Body of pancreas (tissue), 4 donors: Measurements from ENCODE around the gene AHI1. TPM values are rescaled to one million over a fixed set of nuclear protein-coding genes. Genes with fewer than 3 reads are reported as not detected.

ENCODE experiments used
- ATAC-seq: fragments of 150-250 bp; one replicate; pipeline ENCODE4 v1.9.1; 2016
- DNase-seq, 4 donors: peaks; one replicate each; pipeline ENCODE4 v3.0.0-alpha.2; 2019
- H3K27ac ChIP-seq, 4 donors: fragments of 200-600 bp; sonication (generic); 1 replicate in 3 of 4; 2 replicates in 1 of 4; pipeline versions ENCODE4 v1.5.1 to v1.6.1; 2016 to 2019; ENCODE audit warnings: mild to moderate bottlenecking in 1 of 4, mixed read lengths in 1 of 4, moderate library complexity in 1 of 4
- H3K27me3 ChIP-seq, 2 donors: fragments of 200-600 bp; sonication (generic); one replicate each; pipeline ENCODE4 v1.6.0; 2016; ENCODE audit warnings: mild to moderate bottlenecking in 1 of 2
- H3K36me3 ChIP-seq, 2 donors: fragments of 200-600 bp; sonication (generic); replicated peaks in 1 of 2; 2 replicates each; pipeline ENCODE4 v1.5.1; 2016; ENCODE audit warnings: low read depth in 2 of 2; ENCODE audit not compliant: insufficient read depth in 1 of 2
- H3K4me1 ChIP-seq: fragments of 200-600 bp; sonication (generic); one replicate; pipeline ENCODE4 v1.6.0; 2016
- H3K4me3 ChIP-seq, 2 donors: fragments of 200-600 bp; sonication (generic); 1 replicate in 1 of 2; 2 replicates in 1 of 2; pipeline ENCODE4 v1.5.1; 2016 to 2019
- H3K9me3 ChIP-seq, 3 donors: fragments of 200-600 bp; sonication (generic); 1 replicate in 2 of 3; 2 replicates in 1 of 3; pipeline ENCODE4 v1.5.1; 2016
- CTCF ChIP-seq, 7 experiments: fragments of 450-650 bp in 4 of 7; fragments of 200-600 bp in 3 of 7; sonication (generic) in 3 of 7; IDR thresholded peaks; one replicate each; pipeline ENCODE4 v1.5.1; 2016 to 2019; ENCODE audit warnings: antibody characterized with exemption in 7 of 7
- POLR2A ChIP-seq, 3 donors: fragments of 450-650 bp; IDR thresholded peaks; one replicate each; pipeline ENCODE4 v1.6.1; 2016; ENCODE audit warnings: antibody characterized with exemption in 3 of 3, mild to moderate bottlenecking in 2 of 3
- WGBS, 2 donors: methylation state at CpG; one replicate each; pipeline ENCODE4 v1.1.5; 2017; 5-methylcytosine and 5-hydroxymethylcytosine counted together
- intact Hi-C: fragments of 100-400 bp; cut with DNase I; formaldehyde crosslinking; loops from one replicate; pipeline ENCODE4 v1.15.1; 2023
- total RNA-seq, 2 donors: library from RNA; depleted of rRNA; stranded (reverse); fragments of >200 nt; gene quantifications; one replicate each; pipeline ENCODE4 v1.1.0, GENCODE V29; 2016

AHI1 gene
- total RNA-seq, 2 donors from 2014 or later = 20.2 to 107 TPM

DNA sequence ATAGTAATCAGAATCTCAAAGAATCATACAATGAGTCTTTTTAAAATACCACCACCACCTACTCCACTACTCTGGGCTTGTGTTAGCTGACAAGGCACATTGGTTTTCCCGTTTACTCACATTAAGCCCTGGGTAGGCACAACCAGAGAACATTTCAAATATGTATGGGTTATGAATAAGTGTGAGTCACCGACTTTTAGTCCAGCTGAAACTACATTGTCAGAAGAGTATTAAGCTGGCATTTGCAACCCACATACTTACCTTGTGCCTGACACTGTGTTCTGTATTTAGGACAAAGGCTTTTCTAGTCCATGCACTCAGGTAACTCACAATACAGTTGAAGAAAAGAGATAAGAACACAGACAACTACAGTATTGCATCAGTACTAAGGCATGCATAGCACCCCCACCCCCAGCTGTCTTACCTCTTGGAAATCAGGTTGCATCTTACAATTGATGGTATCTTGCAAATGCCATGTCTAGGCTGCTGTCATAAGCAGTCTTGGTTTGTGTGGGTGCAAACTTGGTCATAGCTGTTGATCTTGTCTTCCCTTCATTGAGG, 40.3 kb upstream of the AHI1 start:
- WGBS, 2 donors = 72 to 74% methylated on average over 2 of the region's 2 CpGs
- intact Hi-C loops = loop anchor here (10.0 kb wide), 1 partner anchor 397 kb away; no protein-coding TSS in a partner anchor
- Histone ChIP-seq H3K4me1 (no peaks in the 10 kb centered on the region), H3K27me3 (no peaks in the 10 kb centered on the region), H3K9me3 (no peaks in the 10 kb centered on the region), H3K4me3 (no peak overlapping the region), H3K27ac (no peak overlapping the region), H3K36me3 (no peaks in the 10 kb centered on the region)
- DNase-seq = no peak
- ATAC-seq = no peak
- TF ChIP-seq POLR2A (IDR thresholded peaks at IDR 0.05) (no peak), CTCF (IDR thresholded peaks at IDR 0.05) (no peak)

GRCh38 chr6:135535989-135536414, 38.5 kb upstream of the AHI1 start:
- TF ChIP-seq POLR2A (IDR thresholded peaks at IDR 0.05) (no peak), CTCF (IDR thresholded peaks at IDR 0.05) (peak; percentile 19 to 77 (median 69))
- Histone ChIP-seq H3K27me3 (no peaks in the 10 kb centered on the region), H3K36me3 (no peaks in the 10 kb centered on the region), H3K9me3 (no peaks in the 10 kb centered on the region), H3K4me1 (no peaks in the 10 kb centered on the region), H3K27ac (no peak overlapping the region), H3K4me3 (no peak overlapping the region)
- DNase-seq (peak in 1 of 4 donors; percentile 34), ATAC-seq (no peak)
- intact Hi-C loops = loop anchor here (10.0 kb wide), 1 partner anchor 399 kb away; no protein-coding TSS in a partner anchor
- 13 to 14% methylated on average over 4 of the region's 4 CpGs for WGBS, 2 donors

DNA sequence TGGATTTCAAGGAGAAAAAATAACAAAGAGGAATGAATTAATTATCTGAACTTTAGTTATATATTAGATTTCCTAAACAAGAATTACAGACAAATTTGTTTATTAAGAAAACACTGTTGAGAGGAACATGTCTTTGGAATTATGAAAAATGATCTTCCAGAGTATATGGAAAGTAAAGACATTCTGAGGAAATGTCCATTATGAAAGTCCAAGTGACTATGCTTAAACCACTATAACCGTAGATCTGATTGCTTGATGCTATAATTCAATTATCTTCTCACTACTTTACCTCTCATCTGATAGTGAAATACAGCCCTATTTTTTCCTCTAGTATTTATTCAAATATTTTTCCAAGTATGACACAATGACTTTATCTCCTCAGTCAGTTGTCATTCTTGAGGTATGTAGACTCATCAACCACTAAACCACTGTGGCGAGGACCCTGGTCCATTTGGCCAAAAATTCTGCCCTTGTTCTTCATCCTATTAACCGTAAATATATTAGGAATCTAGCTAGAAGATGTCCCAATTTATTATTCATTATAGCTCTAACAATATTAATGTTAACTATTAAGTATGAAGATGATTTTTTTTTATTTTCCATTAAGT, 37.3 kb upstream of the AHI1 start:
- Histone ChIP-seq H3K27me3 (no peaks in the 10 kb centered on the region), H3K27ac (no peak overlapping the region), H3K4me3 (no peak overlapping the region), H3K36me3 (no peaks in the 10 kb centered on the region), H3K9me3 (no peaks in the 10 kb centered on the region), H3K4me1 (no peaks in the 10 kb centered on the region)
- ATAC-seq (no peak), DNase-seq (no peak)
- no peak for TF ChIP-seq POLR2A (IDR thresholded peaks at IDR 0.05)
- TF ChIP-seq CTCF (IDR thresholded peaks at IDR 0.05) = no peak
- WGBS, 2 donors = 71 to 79% methylated on average over 3 of the region's 3 CpGs
- intact Hi-C loops = loop anchor here (10.0 kb wide), 1 partner anchor 400 kb away; no protein-coding TSS in a partner anchor

DNA sequence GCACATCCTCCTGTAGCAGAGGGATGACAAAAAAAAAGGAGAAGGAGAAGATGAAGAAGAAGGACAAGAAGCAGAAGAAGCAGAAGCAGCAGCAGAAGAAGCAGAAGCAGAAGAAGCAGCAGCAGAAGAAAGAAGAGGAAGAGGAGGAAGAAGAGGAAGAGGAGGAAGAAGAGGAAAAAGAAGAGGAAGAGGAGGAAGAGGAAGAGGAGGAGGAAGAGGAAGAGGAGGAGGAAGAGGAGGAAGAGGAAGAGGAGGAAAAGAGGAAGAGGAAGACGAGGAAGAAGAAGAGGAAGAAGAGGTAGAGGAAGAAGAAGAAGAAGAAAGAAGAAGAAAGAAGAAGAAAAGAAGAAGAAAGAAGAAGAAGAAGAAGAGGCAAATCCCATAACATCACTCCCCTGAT, 35.0 kb upstream of the AHI1 start:
- no peak for TF ChIP-seq POLR2A (IDR thresholded peaks at IDR 0.05)
- no peak for TF ChIP-seq CTCF (IDR thresholded peaks at IDR 0.05)
- H3K9me3 ChIP-seq = no peaks in the 10 kb centered on the region
- no peak for ATAC-seq
- no peak overlapping the region for H3K27ac ChIP-seq
- 67 to 74% methylated on average over 1 of the region's 1 CpG for WGBS, 2 donors
- no peaks in the 10 kb centered on the region for H3K4me1 ChIP-seq
- intact Hi-C loops = loop anchor here (10.0 kb wide), 1 partner anchor 402 kb away; no protein-coding TSS in a partner anchor
- no peaks in the 10 kb centered on the region for H3K36me3 ChIP-seq
- DNase-seq = no peak
- no peaks in the 10 kb centered on the region for H3K27me3 ChIP-seq
- H3K4me3 ChIP-seq = no peak overlapping the region
